CD4-positive, CD25-positive, alpha-beta regulatory T cell (primary cell): ENCODE results near the gene TBC1D22A. TPM values are rescaled to one million over a fixed set of nuclear protein-coding genes. Genes with fewer than 3 reads are reported as not detected.

Experiments used
- ATAC-seq, 2 donors: fragments of 150-1000 bp; cut with Tn5 transposase; one replicate each; pipeline ENCODE4 v1.10.0; 2021; ENCODE audit warnings: low read depth in 2 of 2, moderate number of reproducible peaks in 2 of 2, moderate library complexity in 1 of 2
- DNase-seq, 3 donors: peaks; one replicate each; pipeline versions ENCODE4 v3.0.0 to v3.0.0-alpha.2; 2012 to 2022; ENCODE audit warnings: mixed read lengths in 1 of 3
- H3K27ac ChIP-seq: one replicate; pipeline ENCODE4 v1.7.0; 2013; ENCODE audit warnings: mild to moderate bottlenecking, low read length; ENCODE audit not compliant: insufficient read depth, poor library complexity, severe bottlenecking
- H3K27me3 ChIP-seq: one replicate; pipeline ENCODE4 v1.7.0; 2013; ENCODE audit warnings: low read length; ENCODE audit not compliant: control insufficient read depth, insufficient read depth
- H3K36me3 ChIP-seq: one replicate; pipeline ENCODE4 v1.7.0; 2013; ENCODE audit warnings: mild to moderate bottlenecking, low read length, moderate library complexity; ENCODE audit not compliant: control insufficient read depth, insufficient read depth
- H3K4me1 ChIP-seq: 2 replicates; pipeline ENCODE4 v1.7.0; 2013; ENCODE audit warnings: mild to moderate bottlenecking, low read length; ENCODE audit not compliant: insufficient read depth, control insufficient read depth, poor library complexity, severe bottlenecking
- H3K4me3 ChIP-seq: one replicate; pipeline ENCODE4 v1.7.0; 2013; ENCODE audit warnings: low read depth, mild to moderate bottlenecking, low read length, moderate library complexity
- H3K9me3 ChIP-seq, 2 experiments: 1 replicate in 1 of 2; 2 replicates in 1 of 2; pipeline ENCODE4 v1.7.0; 2013; ENCODE audit warnings: low read length in 2 of 2, mild to moderate bottlenecking in 1 of 2, moderate library complexity in 1 of 2; ENCODE audit not compliant: control insufficient read depth in 2 of 2
- H3K27ac Mint-ChIP-seq, 3 donors: one replicate each; pipeline ENCODE4 v1.8.0; 2020 to 2022; ENCODE audit warnings: mild to moderate bottlenecking in 3 of 3, mixed read lengths in 3 of 3, moderate library complexity in 2 of 3
- H3K27me3 Mint-ChIP-seq: one replicate; pipeline ENCODE4 v1.8.0; 2022; ENCODE audit warnings: mild to moderate bottlenecking, mixed read lengths
- H3K36me3 Mint-ChIP-seq: one replicate; pipeline ENCODE4 v1.8.0; 2020; ENCODE audit warnings: mixed read lengths
- H3K4me1 Mint-ChIP-seq, 4 donors: one replicate each; pipeline ENCODE4 v1.8.0; 2020 to 2022; ENCODE audit warnings: mixed read lengths in 4 of 4, mild to moderate bottlenecking in 1 of 4
- H3K4me3 Mint-ChIP-seq, 4 donors: one replicate each; pipeline ENCODE4 v1.8.0; 2020 to 2022; ENCODE audit warnings: mild to moderate bottlenecking in 4 of 4, mixed read lengths in 4 of 4, moderate library complexity in 3 of 4
- H3K9me3 Mint-ChIP-seq, 7 donors: one replicate each; pipeline ENCODE4 v1.8.0; 2020 to 2022; ENCODE audit warnings: mixed read lengths in 7 of 7, mild to moderate bottlenecking in 3 of 7, moderate library complexity in 2 of 7
- polyA plus RNA-seq, 4 donors: library from polyadenylated mRNA; unstranded; fragments of 300-500 nt; fragmentation: Illumina TruSeq; gene quantifications; one replicate each; pipeline ENCODE4 v1.2.3, GENCODE V29; 2021
- total RNA-seq: library from RNA; stranded (reverse); gene quantifications from one replicate; pipeline ENCODE4 v1.2.3, GENCODE V29; 2022

Gene TBC1D22A, protein sequence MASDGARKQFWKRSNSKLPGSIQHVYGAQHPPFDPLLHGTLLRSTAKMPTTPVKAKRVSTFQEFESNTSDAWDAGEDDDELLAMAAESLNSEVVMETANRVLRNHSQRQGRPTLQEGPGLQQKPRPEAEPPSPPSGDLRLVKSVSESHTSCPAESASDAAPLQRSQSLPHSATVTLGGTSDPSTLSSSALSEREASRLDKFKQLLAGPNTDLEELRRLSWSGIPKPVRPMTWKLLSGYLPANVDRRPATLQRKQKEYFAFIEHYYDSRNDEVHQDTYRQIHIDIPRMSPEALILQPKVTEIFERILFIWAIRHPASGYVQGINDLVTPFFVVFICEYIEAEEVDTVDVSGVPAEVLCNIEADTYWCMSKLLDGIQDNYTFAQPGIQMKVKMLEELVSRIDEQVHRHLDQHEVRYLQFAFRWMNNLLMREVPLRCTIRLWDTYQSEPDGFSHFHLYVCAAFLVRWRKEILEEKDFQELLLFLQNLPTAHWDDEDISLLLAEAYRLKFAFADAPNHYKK
- total RNA-seq = 42.5 TPM
- polyA plus RNA-seq = 10 to 100 TPM; 19.8 to 34.0 (median 23.0) TPM

DNA sequence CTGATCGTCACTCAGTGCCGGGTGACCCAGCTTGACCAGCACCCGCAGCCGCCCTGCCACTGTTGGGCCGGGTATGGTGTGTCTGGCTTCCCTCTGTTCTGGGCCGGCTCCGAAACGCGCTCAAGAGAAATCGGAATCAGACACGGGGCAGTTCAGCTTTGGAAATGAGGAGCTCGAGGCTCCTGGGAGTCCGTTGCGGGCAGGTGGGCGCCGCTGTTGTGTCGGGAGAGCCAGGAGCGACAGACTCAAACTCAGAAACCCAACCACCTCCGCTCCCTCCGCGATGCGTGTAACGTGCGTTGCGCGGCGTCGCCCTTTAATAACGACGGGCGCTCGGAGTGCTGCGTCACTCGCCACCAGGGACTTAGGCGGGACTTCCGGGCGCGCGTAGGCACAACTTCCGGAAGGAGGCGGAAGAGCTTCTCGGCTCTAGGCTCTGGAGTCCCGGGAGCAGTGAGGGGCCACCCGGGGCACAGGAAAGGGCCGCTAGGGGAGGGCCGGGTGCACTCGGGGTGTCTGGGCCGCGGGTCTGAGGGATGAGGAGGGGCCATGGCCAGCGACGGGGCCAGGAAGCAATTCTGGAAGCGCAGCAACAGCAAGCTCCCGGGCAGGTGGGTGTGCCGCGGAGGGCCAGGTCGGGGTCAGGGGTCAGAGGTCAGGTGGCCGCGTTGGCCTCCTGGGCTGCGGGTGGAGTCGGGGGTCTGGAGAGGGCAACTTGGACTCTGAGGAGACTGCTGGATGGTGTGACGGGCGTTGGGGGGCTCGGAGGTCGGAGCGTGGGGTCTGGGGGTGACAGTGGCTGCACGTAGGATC lies at the start of gene TBC1D22A:
Gene TBC1D22A, plus strand, starts transcription at position 413 of the 813 bp plus-strand sequence. Its CDS starts 137 bp downstream, at position 550.
- peak within 1 kb of the TSS; percentile 99 to 100 (median 99) for H3K27ac Mint-ChIP-seq
- H3K9me3 ChIP-seq = no peaks in the 10 kb centered on the region
- peaks cover 7 to 72% (median 46%) of the 10 kb centered on the region in 4 donors for H3K4me1 Mint-ChIP-seq
- H3K36me3 ChIP-seq = peaks cover 4% of the 10 kb centered on the region
- H3K27me3 Mint-ChIP-seq = no peaks in the 10 kb centered on the region
- peak within 1 kb of the TSS; percentile 95 to 100 (median 99) for H3K4me3 Mint-ChIP-seq
- peak within 1 kb of the TSS; percentile 92 for H3K27ac ChIP-seq
- H3K4me1 ChIP-seq = peaks cover 45% of the 10 kb centered on the region
- DNase-seq (peak; percentile 90 to 97 (median 93)), ATAC-seq (peak; percentile 92 to 93)
- H3K27me3 ChIP-seq = no peaks in the 10 kb centered on the region
- peak within 1 kb of the TSS; percentile 88 for H3K4me3 ChIP-seq
- no peaks in the 10 kb centered on the region for H3K9me3 Mint-ChIP-seq
- H3K36me3 Mint-ChIP-seq = peaks cover 8% of the 10 kb centered on the region

DNA sequence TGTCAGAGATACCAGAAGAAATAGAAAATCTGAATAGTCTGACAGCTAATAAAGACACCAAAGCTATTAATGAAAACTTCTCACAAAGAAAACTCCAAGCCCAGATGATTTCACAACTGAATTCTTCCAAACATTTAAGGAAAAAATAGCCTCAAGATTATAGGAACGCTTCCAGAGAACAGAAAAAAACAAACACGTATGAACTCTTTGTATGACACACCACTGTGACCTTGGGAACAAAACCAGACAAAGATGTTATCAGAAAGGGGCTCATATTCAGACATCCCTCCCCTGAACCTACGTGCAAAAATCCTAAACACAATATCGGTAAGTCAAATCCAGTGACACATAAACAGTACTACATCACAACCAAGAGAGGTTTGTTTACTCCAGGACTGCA lies 47.9 kb upstream of the TBC1D22A start:
- Mint-ChIP-seq H3K27me3 (no peaks in the 10 kb centered on the region), H3K4me3 (no peak overlapping the region), H3K27ac (peak overlapping the region; percentile 54 to 83 (median 78)), H3K36me3 (peaks cover 55% of the 10 kb centered on the region), H3K4me1 (peaks cover 5 to 25% (median 22%) of the 10 kb centered on the region in 4 donors), H3K9me3 (no peaks in the 10 kb centered on the region)
- no peak overlapping the region for H3K4me3 ChIP-seq
- DNase-seq (no peak), ATAC-seq (no peak)
- no peak overlapping the region for H3K27ac ChIP-seq
- peaks cover 83% of the 10 kb centered on the region for H3K36me3 ChIP-seq
- H3K9me3 ChIP-seq = no peaks in the 10 kb centered on the region
- H3K4me1 ChIP-seq = no peaks in the 10 kb centered on the region
- H3K27me3 ChIP-seq = no peaks in the 10 kb centered on the region

DNA sequence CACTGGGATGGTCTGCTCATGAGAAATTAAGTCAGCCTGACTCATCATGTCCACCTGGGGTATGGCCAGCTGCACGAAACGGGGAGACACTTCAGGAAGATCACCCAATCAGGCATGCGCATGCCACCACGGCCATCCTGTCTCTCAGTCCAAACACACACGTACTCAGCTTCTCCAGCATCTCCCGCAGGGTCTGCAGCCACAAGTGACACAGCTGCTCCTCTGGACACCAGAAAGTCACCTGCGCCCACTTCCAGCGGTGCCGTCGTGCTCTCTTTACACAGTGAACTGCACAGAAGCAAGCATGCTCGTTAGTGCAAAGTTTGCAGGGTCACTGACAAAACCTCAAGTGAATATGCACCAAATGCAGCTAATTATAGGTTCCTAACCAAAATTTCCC lies 42.5 kb upstream of the TBC1D22A start:
- no peak overlapping the region for H3K27ac ChIP-seq
- ATAC-seq (no peak), DNase-seq (no peak)
- Mint-ChIP-seq H3K4me1 (peaks cover 12 to 32% (median 25%) of the 10 kb centered on the region in 4 donors), H3K4me3 (no peak overlapping the region), H3K9me3 (no peaks in the 10 kb centered on the region), H3K27me3 (no peaks in the 10 kb centered on the region), H3K27ac (peak overlapping the region in 2 of 3 donors; percentile 79 to 87), H3K36me3 (peaks cover 39% of the 10 kb centered on the region)
- no peak overlapping the region for H3K4me3 ChIP-seq
- H3K4me1 ChIP-seq = no peaks in the 10 kb centered on the region
- no peaks in the 10 kb centered on the region for H3K27me3 ChIP-seq
- no peaks in the 10 kb centered on the region for H3K9me3 ChIP-seq
- H3K36me3 ChIP-seq = peaks cover 63% of the 10 kb centered on the region

GRCh38 chr22:46721501-46722085 lies 40.9 kb upstream of the TBC1D22A start:
- Histone ChIP-seq H3K4me3 (no peak overlapping the region), H3K9me3 (no peaks in the 10 kb centered on the region), H3K36me3 (peaks cover 68% of the 10 kb centered on the region), H3K27me3 (no peaks in the 10 kb centered on the region), H3K4me1 (no peaks in the 10 kb centered on the region), H3K27ac (no peak overlapping the region)
- peaks cover 30% of the 10 kb centered on the region for H3K36me3 Mint-ChIP-seq
- no peak overlapping the region for H3K4me3 Mint-ChIP-seq
- peaks cover 7 to 33% (median 21%) of the 10 kb centered on the region in 4 donors for H3K4me1 Mint-ChIP-seq
- H3K9me3 Mint-ChIP-seq = no peaks in the 10 kb centered on the region
- no peak for DNase-seq
- no peak for ATAC-seq
- no peaks in the 10 kb centered on the region for H3K27me3 Mint-ChIP-seq
- H3K27ac Mint-ChIP-seq = peak overlapping the region in 1 of 3 donors; percentile 23

- Histone ChIP-seq H3K9me3 (no peaks in the 10 kb centered on the region), H3K27ac (no peak overlapping the region), H3K4me3 (no peak overlapping the region), H3K27me3 (no peaks in the 10 kb centered on the region), H3K4me1 (peaks cover 10% of the 10 kb centered on the region), H3K36me3 (peaks cover 64% of the 10 kb centered on the region)
- Mint-ChIP-seq H3K4me3 (no peak overlapping the region), H3K27me3 (no peaks in the 10 kb centered on the region), H3K27ac (peak overlapping the region; percentile 28 to 57 (median 52)), H3K4me1 (peaks cover 7 to 52% (median 25%) of the 10 kb centered on the region in 4 donors), H3K9me3 (no peaks in the 10 kb centered on the region), H3K36me3 (peaks cover 17% of the 10 kb centered on the region)
- DNase-seq (no peak), ATAC-seq (no peak)
Observed at GRCh38 chr22:46723882-46724281, 38.6 kb upstream of the TBC1D22A start.

DNA sequence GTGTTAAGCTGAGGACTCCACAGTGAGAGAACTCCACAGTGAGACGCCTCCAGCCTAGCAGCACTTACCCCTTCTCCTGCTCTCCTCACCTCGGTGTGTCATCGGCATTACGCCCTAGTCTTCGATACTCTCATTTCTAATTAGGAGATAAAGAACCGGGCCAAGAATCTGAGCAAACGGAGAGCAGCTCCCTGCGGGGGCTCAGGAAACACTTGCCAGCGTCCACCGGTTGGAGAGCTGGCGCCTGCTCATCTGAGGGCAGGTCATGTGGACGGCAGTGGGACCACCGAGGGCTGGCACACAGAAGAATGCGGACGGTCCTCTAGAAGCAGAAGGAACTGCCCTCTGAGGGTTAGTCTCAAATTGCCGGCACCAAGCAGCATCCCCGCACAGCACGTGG lies 37.4 kb upstream of the TBC1D22A start:
- H3K27ac ChIP-seq = no peak overlapping the region
- Mint-ChIP-seq H3K27ac (no peak overlapping the region), H3K27me3 (no peaks in the 10 kb centered on the region), H3K9me3 (peaks cover 0 to 2% (median 0%) of the 10 kb centered on the region in 7 donors), H3K4me3 (no peak overlapping the region), H3K4me1 (peaks cover 7 to 59% (median 26%) of the 10 kb centered on the region in 4 donors), H3K36me3 (peaks cover 12% of the 10 kb centered on the region)
- H3K36me3 ChIP-seq = peaks cover 55% of the 10 kb centered on the region
- no peaks in the 10 kb centered on the region for H3K27me3 ChIP-seq
- ATAC-seq = no peak
- no peak overlapping the region for H3K4me3 ChIP-seq
- H3K4me1 ChIP-seq = peaks cover 11% of the 10 kb centered on the region
- no peaks in the 10 kb centered on the region for H3K9me3 ChIP-seq
- no peak for DNase-seq
